ENCODE data around the gene LAMA3. TPM values are rescaled to one million over a fixed set of nuclear protein-coding genes. Genes with fewer than 3 reads are reported as not detected.

The LAMA3 gene
- total RNA-seq, 2 experiments from 2014 or later, result 0.07 TPM; not detected in 1

- Mint-ChIP-seq H3K27ac (no peak overlapping the region), H3K9me3 (no peaks in the 10 kb centered on the region), H3K36me3 (no peaks in the 10 kb centered on the region), H3K4me3 (no peak overlapping the region), H3K4me1 (ENCODE audit: low read depth) (peaks cover 8% of the 10 kb centered on the region), H3K27me3 (no peaks in the 10 kb centered on the region)
- POLR2A ChIA-PET, result no interaction called here
- no peak for DNase-seq
- CTCF ChIA-PET, result interaction anchor here (1.5 kb wide), 1 partner anchor 8 kb away, joined by 3 read pairs; no protein-coding TSS in a partner anchor
- intact Hi-C loops (cut with micrococcal nuclease), result no loop called here
Measured at GRCh38 chr18:23842305-23842704, 153.1 kb downstream of the LAMA3 start.

- CTCF ChIA-PET, result no interaction called here
- H3K4me3 Mint-ChIP-seq, result no peak overlapping the region
- H3K27me3 Mint-ChIP-seq, result no peaks in the 10 kb centered on the region
- H3K4me1 Mint-ChIP-seq (ENCODE audit: low read depth), result no peaks in the 10 kb centered on the region
- POLR2A ChIA-PET, result no interaction called here
- intact Hi-C loops (cut with micrococcal nuclease), result no loop called here
- H3K9me3 Mint-ChIP-seq, result no peaks in the 10 kb centered on the region
- no peaks in the 10 kb centered on the region for H3K36me3 Mint-ChIP-seq
- no peak overlapping the region for H3K27ac Mint-ChIP-seq
- no peak for DNase-seq
Measured at GRCh38 chr18:23844991-23845680, 155.9 kb downstream of the LAMA3 start.

- H3K27ac Mint-ChIP-seq, result no peak overlapping the region
- intact Hi-C loops (cut with micrococcal nuclease), result no loop called here
- H3K4me3 Mint-ChIP-seq, result no peak overlapping the region
- no peaks in the 10 kb centered on the region for H3K4me1 Mint-ChIP-seq (ENCODE audit: low read depth)
- ChIA-PET POLR2A (no interaction called here), CTCF (no interaction called here)
- no peaks in the 10 kb centered on the region for H3K36me3 Mint-ChIP-seq
- no peaks in the 10 kb centered on the region for H3K27me3 Mint-ChIP-seq
- no peak for DNase-seq
- H3K9me3 Mint-ChIP-seq, result no peaks in the 10 kb centered on the region
Measured at GRCh38 chr18:23845988-23846630, 156.9 kb downstream of the LAMA3 start.

- Mint-ChIP-seq H3K27me3 (no peaks in the 10 kb centered on the region), H3K4me1 (ENCODE audit: low read depth) (peaks cover 2% of the 10 kb centered on the region), H3K27ac (no peak overlapping the region), H3K9me3 (no peaks in the 10 kb centered on the region), H3K36me3 (no peaks in the 10 kb centered on the region), H3K4me3 (no peak overlapping the region)
- no peak for DNase-seq
- ChIA-PET CTCF (no interaction called here), POLR2A (no interaction called here)
- intact Hi-C loops (cut with micrococcal nuclease), result no loop called here
Measured at GRCh38 chr18:23847321-23847986, 158.2 kb downstream of the LAMA3 start.

GRCh38 chr18:23849141-23849540, 159.9 kb downstream of the LAMA3 start:
- Mint-ChIP-seq H3K9me3 (no peaks in the 10 kb centered on the region), H3K36me3 (no peaks in the 10 kb centered on the region), H3K4me1 (ENCODE audit: low read depth) (peaks cover 6% of the 10 kb centered on the region), H3K4me3 (no peak overlapping the region), H3K27ac (no peak overlapping the region), H3K27me3 (no peaks in the 10 kb centered on the region)
- ChIA-PET CTCF (no interaction called here), POLR2A (no interaction called here)
- DNase-seq, result no peak
- intact Hi-C loops (cut with micrococcal nuclease), result no loop called here

- intact Hi-C loops (cut with micrococcal nuclease), result no loop called here
- Mint-ChIP-seq H3K27me3 (no peaks in the 10 kb centered on the region), H3K36me3 (no peaks in the 10 kb centered on the region), H3K4me3 (no peak overlapping the region), H3K4me1 (ENCODE audit: low read depth) (peaks cover 6% of the 10 kb centered on the region), H3K9me3 (no peaks in the 10 kb centered on the region), H3K27ac (no peak overlapping the region)
- POLR2A ChIA-PET, result no interaction called here
- no peak for DNase-seq
- CTCF ChIA-PET, result interaction anchor here (1.1 to 1.6 kb wide), 2 partner anchors 9 to 69 kb away, joined by 3 read pairs; no protein-coding TSS in a partner anchor
Measured at GRCh38 chr18:23850215-23850614, 161.0 kb downstream of the LAMA3 start.

GRCh38 chr18:23851470-23852002, 162.3 kb downstream of the LAMA3 start:
- no peak for DNase-seq
- H3K36me3 Mint-ChIP-seq, result no peaks in the 10 kb centered on the region
- POLR2A ChIA-PET, result no interaction called here
- CTCF ChIA-PET, result no interaction called here
- no peak overlapping the region for H3K4me3 Mint-ChIP-seq
- H3K9me3 Mint-ChIP-seq, result no peaks in the 10 kb centered on the region
- H3K27ac Mint-ChIP-seq, result no peak overlapping the region
- peaks cover 6% of the 10 kb centered on the region for H3K4me1 Mint-ChIP-seq (ENCODE audit: low read depth)
- no peaks in the 10 kb centered on the region for H3K27me3 Mint-ChIP-seq
- intact Hi-C loops (cut with micrococcal nuclease), result no loop called here

GRCh38 chr18:23852236-23853045, 163.2 kb downstream of the LAMA3 start:
- H3K4me1 Mint-ChIP-seq (ENCODE audit: low read depth), result peaks cover 6% of the 10 kb centered on the region
- no peaks in the 10 kb centered on the region for H3K9me3 Mint-ChIP-seq
- ChIA-PET CTCF (no interaction called here), POLR2A (no interaction called here)
- H3K4me3 Mint-ChIP-seq, result no peak overlapping the region
- H3K36me3 Mint-ChIP-seq, result no peaks in the 10 kb centered on the region
- no peaks in the 10 kb centered on the region for H3K27me3 Mint-ChIP-seq
- DNase-seq, result no peak
- intact Hi-C loops (cut with micrococcal nuclease), result no loop called here
- H3K27ac Mint-ChIP-seq, result no peak overlapping the region

GRCh38 chr18:23853448-23854195, 164.4 kb downstream of the LAMA3 start:
- H3K9me3 Mint-ChIP-seq, result no peaks in the 10 kb centered on the region
- ChIA-PET CTCF (no interaction called here), POLR2A (no interaction called here)
- H3K4me3 Mint-ChIP-seq, result no peak overlapping the region
- intact Hi-C loops (cut with micrococcal nuclease), result no loop called here
- no peaks in the 10 kb centered on the region for H3K36me3 Mint-ChIP-seq
- DNase-seq, result no peak
- H3K27ac Mint-ChIP-seq, result no peak overlapping the region
- H3K4me1 Mint-ChIP-seq (ENCODE audit: low read depth), result peaks cover 6% of the 10 kb centered on the region
- H3K27me3 Mint-ChIP-seq, result no peaks in the 10 kb centered on the region

GRCh38 chr18:23855721-23856120, 166.5 kb downstream of the LAMA3 start:
- H3K36me3 Mint-ChIP-seq, result no peaks in the 10 kb centered on the region
- peaks cover 6% of the 10 kb centered on the region for H3K4me1 Mint-ChIP-seq (ENCODE audit: low read depth)
- H3K27ac Mint-ChIP-seq, result no peak overlapping the region
- H3K27me3 Mint-ChIP-seq, result no peaks in the 10 kb centered on the region
- H3K9me3 Mint-ChIP-seq, result no peaks in the 10 kb centered on the region
- DNase-seq, result no peak
- CTCF ChIA-PET, result no interaction called here
- intact Hi-C loops (cut with micrococcal nuclease), result no loop called here
- POLR2A ChIA-PET, result no interaction called here
- no peak overlapping the region for H3K4me3 Mint-ChIP-seq

GRCh38 chr18:23856466-23857163, 167.4 kb downstream of the LAMA3 start:
- H3K4me3 Mint-ChIP-seq, result no peak overlapping the region
- no peaks in the 10 kb centered on the region for H3K36me3 Mint-ChIP-seq
- intact Hi-C loops (cut with micrococcal nuclease), result no loop called here
- H3K27me3 Mint-ChIP-seq, result no peaks in the 10 kb centered on the region
- no peak overlapping the region for H3K27ac Mint-ChIP-seq
- POLR2A ChIA-PET, result no interaction called here
- no peaks in the 10 kb centered on the region for H3K9me3 Mint-ChIP-seq
- no peak for DNase-seq
- CTCF ChIA-PET, result no interaction called here
- H3K4me1 Mint-ChIP-seq (ENCODE audit: low read depth), result peaks cover 6% of the 10 kb centered on the region
